MM.1S (cell line): Measurements from ENCODE around the gene ATP13A1.

Experiments used
- CTCF ChIP-seq: fragments of 300-600 bp; sonication (generic); IDR thresholded peaks from 2 replicates; pipeline ENCODE4 v1.5.1; 2016; ENCODE audit warnings: antibody characterized with exemption, low read length, mixed read lengths
- EZH2 ChIP-seq: fragments of 300-600 bp; sonication (generic); optimal IDR thresholded peaks from 2 replicates; pipeline ENCODE3; 2017; ENCODE audit warnings: low read depth, mild to moderate bottlenecking, antibody characterized with exemption, low read length, mixed read lengths
- EZH2phosphoT487 ChIP-seq: fragments of 300-600 bp; sonication (generic); IDR thresholded peaks from 2 replicates; pipeline ENCODE4 v1.6.1; 2018; ENCODE audit warnings: antibody characterized with exemption, low read length

GRCh38 chr19:19637186-19637522 lies 26.3 kb downstream of the ATP13A1 start:
- no peak for TF ChIP-seq CTCF
- TF ChIP-seq EZH2phosphoT487: no peak
- TF ChIP-seq EZH2: no peak
